ENCODE measurements around the gene CSH2.

- TF ChIP-seq CTCF (tag by site-specific recombination; IDR thresholded peaks at IDR 0.05) (no peak), ZNF501 (tag by site-specific recombination; IDR thresholded peaks at IDR 0.05) (no peak), ELK4 (IDR thresholded peaks at IDR 0.05; ENCODE audit: borderline replicate concordance, low read depth, low read length) (no peak), ZFP3 (tag by site-specific recombination; IDR thresholded peaks at IDR 0.05; ENCODE audit: low read depth) (no peak), REPIN1 (tag by site-specific recombination; IDR thresholded peaks at IDR 0.05; ENCODE audit: low read depth) (no peak)
Measured at GRCh38 chr17:63911041-63911635, 37.7 kb upstream of the CSH2 start, which contains the start of gene CSHL1.

Data from HEK293 (cell line).